Prostate gland (tissue), 2 donors: ENCODE measurements around the gene CHST5. TPM values are rescaled to one million over a fixed set of nuclear protein-coding genes. Genes with fewer than 3 reads are reported as not detected.
"Not testable (repeated sequence)": the region's sequence is repeated elsewhere in the genome, so short reads cannot be mapped to it uniquely, and the experiment has no call there.

Experiments used
- DNase-seq: peaks from one replicate; pipeline ENCODE4 v3.0.0-alpha.2; 2019; ENCODE audit warnings: low spot score
- H3K27ac ChIP-seq, 2 donors: fragments of 200-600 bp; sonication (generic); 2 replicates each; pipeline ENCODE4 v1.5.1; 2017 to 2019
- H3K27me3 ChIP-seq: fragments of 200-600 bp; sonication (generic); replicated peaks from 2 replicates; pipeline ENCODE4 v1.5.1; 2019; ENCODE audit not compliant: insufficient read depth
- H3K36me3 ChIP-seq, 2 donors: fragments of 200-600 bp; sonication (generic); 1 replicate in 1 of 2; 2 replicates in 1 of 2; pipeline versions ENCODE4 v1.5.1 to v1.8.1; 2017 to 2019
- H3K4me1 ChIP-seq: fragments of 200-600 bp; sonication (generic); replicated peaks from 2 replicates; pipeline ENCODE4 v1.5.1; 2019
- H3K4me3 ChIP-seq, 2 donors: fragments of 200-600 bp; sonication (generic); 2 replicates each; pipeline ENCODE4 v1.5.1; 2017 to 2019
- H3K9me3 ChIP-seq: fragments of 200-600 bp; sonication (generic); 2 replicates; pipeline ENCODE4 v1.5.1; 2017
- POLR2A ChIP-seq: fragments of 450-650 bp; IDR thresholded peaks from one replicate; pipeline ENCODE4 v1.6.1; 2016; ENCODE audit warnings: antibody characterized with exemption, mild to moderate bottlenecking
- POLR2AphosphoS5 ChIP-seq: sonication (generic); formaldehyde crosslinking; IDR thresholded peaks from one replicate; pipeline ENCODE4 v1.6.1; 2017; ENCODE audit warnings: antibody characterized with exemption
- WGBS: methylation state at CpG from one replicate; pipeline ENCODE4 v1.1.5; 2018; 5-methylcytosine and 5-hydroxymethylcytosine counted together
- intact Hi-C: fragments of 100-400 bp; cut with DNase I; formaldehyde crosslinking; loops from one replicate; pipeline ENCODE4 v1.14.2; 2022
- total RNA-seq, 2 donors: library from RNA; depleted of rRNA; stranded (reverse); fragments of >200 nt; gene quantifications; one replicate each; pipeline ENCODE4 v1.1.0, GENCODE V29; 2016
- TF ChIP-seq, protein P1 (sequence below), 4 experiments: fragments of 200-600 bp in 2 of 4; fragments of 450-650 bp in 2 of 4; sonication (generic) in 2 of 4; IDR thresholded peaks; 1 replicate in 3 of 4; 2 replicates in 1 of 4; pipeline ENCODE4 v1.5.1; 2016 to 2019; ENCODE audit warnings: antibody characterized with exemption in 4 of 4, mild to moderate bottlenecking in 2 of 4, moderate library complexity in 2 of 4

Gene CHST5
- total RNA-seq, 2 donors from 2014 or later: 0.23 TPM; not detected in 1

DNA sequence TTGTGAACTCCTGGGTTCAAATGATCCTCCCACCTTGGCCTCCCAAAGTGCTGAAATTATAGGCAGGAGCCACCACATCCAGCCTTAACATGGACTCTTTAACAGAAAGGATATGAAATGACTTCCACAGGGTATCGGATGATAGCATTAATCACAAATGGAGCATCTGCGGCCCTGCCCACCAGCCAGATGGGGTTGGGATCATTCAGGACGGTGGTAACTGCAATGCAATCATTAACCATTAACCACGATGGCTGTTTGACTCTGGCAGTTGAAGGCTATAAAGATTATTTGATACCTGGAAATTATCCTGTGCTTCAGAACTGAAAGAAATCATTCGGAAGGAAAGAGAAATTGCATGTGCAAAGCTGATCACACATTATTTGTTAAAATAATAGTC is 5.3 kb upstream of the CHST5 start:
- intact Hi-C loops: no loop called here
- WGBS: 60% methylated on average over 5 of the region's 5 CpGs
- no peak overlapping the region for H3K4me3 ChIP-seq

DNA sequence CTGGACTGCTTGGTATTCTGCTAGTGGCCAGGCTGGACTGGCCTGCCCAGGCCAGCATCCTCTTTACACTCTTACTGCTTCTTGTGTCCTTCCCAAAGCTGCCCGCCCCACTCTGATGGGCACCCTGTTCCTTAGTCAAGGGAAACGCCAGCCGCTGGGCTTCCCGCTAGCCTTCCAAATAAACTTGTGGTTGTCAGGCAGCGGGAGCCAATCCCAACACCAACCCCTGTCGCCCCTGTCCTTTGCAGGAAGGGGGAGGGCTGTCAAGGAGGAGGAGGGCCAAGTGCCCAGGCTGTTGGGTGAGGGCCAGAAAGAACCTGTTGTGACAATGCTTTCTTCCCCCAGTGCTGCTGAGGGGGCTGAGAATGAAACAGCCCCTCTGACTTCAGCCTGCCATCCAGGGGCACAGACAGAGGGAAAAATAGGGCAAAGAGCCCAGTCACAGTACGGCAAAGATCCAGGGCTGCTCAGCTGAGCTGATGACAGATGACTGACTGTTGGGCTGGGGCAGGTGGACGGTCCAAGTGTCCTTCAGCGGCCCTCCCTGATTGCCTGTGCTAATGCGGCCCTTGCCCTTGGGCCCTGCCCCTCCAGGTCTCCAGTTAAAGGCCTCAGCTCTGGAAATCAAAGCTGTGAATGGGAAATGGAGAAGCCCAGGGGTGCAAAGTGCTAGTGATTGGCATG is 3.1 kb upstream of the CHST5 start:
- H3K9me3 ChIP-seq, intact Hi-C loops, H3K27me3 ChIP-seq, H3K4me1 ChIP-seq, DNase-seq, H3K27ac ChIP-seq, H3K4me3 ChIP-seq, H3K36me3 ChIP-seq: not testable (repeated sequence)
- 39% methylated on average over 8 of the region's 10 CpGs for WGBS

More for the DNA sequence above, 5.3 kb upstream of the CHST5 start:
- H3K9me3 ChIP-seq: no peaks in the 10 kb centered on the region
- H3K4me1 ChIP-seq: no peaks in the 10 kb centered on the region
- no peak for TF ChIP-seq POLR2A
- no peak for TF ChIP-seq POLR2AphosphoS5
- TF ChIP-seq, protein P1, sequence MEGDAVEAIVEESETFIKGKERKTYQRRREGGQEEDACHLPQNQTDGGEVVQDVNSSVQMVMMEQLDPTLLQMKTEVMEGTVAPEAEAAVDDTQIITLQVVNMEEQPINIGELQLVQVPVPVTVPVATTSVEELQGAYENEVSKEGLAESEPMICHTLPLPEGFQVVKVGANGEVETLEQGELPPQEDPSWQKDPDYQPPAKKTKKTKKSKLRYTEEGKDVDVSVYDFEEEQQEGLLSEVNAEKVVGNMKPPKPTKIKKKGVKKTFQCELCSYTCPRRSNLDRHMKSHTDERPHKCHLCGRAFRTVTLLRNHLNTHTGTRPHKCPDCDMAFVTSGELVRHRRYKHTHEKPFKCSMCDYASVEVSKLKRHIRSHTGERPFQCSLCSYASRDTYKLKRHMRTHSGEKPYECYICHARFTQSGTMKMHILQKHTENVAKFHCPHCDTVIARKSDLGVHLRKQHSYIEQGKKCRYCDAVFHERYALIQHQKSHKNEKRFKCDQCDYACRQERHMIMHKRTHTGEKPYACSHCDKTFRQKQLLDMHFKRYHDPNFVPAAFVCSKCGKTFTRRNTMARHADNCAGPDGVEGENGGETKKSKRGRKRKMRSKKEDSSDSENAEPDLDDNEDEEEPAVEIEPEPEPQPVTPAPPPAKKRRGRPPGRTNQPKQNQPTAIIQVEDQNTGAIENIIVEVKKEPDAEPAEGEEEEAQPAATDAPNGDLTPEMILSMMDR (IDR thresholded peaks at IDR 0.05): no peak
- no peak overlapping the region for H3K27ac ChIP-seq
- no peaks in the 10 kb centered on the region for H3K36me3 ChIP-seq
- DNase-seq: no peak
- no peaks in the 10 kb centered on the region for H3K27me3 ChIP-seq

DNA sequence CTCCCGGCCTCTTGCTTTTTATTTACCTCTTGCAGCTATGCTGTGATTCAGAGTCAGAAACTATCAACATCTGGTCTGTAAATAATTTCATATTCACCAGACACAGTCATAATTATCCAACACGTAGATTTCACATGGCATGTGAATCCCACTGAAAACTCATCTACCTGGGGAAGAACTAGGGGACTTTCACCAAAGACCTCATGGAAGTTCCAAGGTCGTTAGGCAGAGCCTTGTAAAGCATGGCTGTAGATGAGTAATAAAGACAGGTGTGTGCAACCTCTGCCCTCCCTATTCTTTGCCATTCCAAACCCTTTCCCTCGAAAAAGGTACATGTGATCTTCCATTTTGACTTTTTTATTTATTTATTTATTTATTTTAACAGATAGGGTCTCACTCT is 1.9 kb upstream of the CHST5 start:
- intact Hi-C loops: no loop called here
- H3K36me3 ChIP-seq: no peaks in the 10 kb centered on the region
- no peak overlapping the region for H3K4me3 ChIP-seq
- no peaks in the 10 kb centered on the region for H3K4me1 ChIP-seq
- H3K27ac ChIP-seq: no peak overlapping the region
- TF ChIP-seq POLR2AphosphoS5 (no peak), POLR2A (no peak)
- TF ChIP-seq, protein P1 (IDR thresholded peaks at IDR 0.05): no peak
- no peaks in the 10 kb centered on the region for H3K27me3 ChIP-seq
- 93% methylated on average over 4 of the region's 4 CpGs for WGBS
- H3K9me3 ChIP-seq: no peaks in the 10 kb centered on the region
- no peak for DNase-seq

DNA sequence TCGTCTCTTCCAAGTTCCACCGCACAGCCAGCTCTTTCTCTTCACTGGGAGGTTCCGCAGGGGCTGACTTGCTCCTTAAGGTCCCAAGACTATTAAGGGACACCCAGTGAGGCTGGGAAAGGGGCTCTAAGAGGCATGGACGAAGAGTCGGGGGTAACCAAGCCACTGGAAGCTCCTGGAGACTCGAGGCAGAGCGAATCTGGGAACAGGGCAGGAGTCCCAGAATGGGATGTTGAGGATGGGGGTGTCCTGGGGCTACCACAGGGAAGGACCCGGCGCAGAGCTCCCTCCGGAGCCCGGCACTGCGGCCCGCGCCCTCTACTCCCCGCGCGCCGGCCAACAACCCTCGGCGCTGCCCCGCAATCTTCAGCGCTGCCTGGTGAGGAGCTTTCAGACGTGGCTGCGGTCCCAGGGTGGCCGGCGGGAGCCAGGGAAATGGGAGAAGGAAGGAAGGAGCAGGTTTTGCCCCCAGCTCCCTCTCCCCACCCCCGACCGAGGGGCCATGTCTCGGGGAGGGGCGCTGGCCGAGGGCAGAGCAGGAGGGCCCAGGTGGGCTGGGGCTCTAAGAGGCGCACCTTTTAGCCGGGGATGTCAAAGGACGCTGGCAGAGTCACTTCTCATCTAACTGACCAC is 581 bp downstream of the CHST5 start:
- no peaks in the 10 kb centered on the region for H3K9me3 ChIP-seq
- no peaks in the 10 kb centered on the region for H3K36me3 ChIP-seq
- no peak overlapping the region for H3K4me3 ChIP-seq
- intact Hi-C loops: no loop called here
- no peaks in the 10 kb centered on the region for H3K4me1 ChIP-seq
- no peak for DNase-seq
- TF ChIP-seq POLR2A (no peak), POLR2AphosphoS5 (no peak)
- TF ChIP-seq, protein P1 (IDR thresholded peaks at IDR 0.05): no peak
- H3K27ac ChIP-seq: no peak overlapping the region
- 73% methylated on average over 30 of the region's 34 CpGs for WGBS
- H3K27me3 ChIP-seq: no peaks in the 10 kb centered on the region

DNA sequence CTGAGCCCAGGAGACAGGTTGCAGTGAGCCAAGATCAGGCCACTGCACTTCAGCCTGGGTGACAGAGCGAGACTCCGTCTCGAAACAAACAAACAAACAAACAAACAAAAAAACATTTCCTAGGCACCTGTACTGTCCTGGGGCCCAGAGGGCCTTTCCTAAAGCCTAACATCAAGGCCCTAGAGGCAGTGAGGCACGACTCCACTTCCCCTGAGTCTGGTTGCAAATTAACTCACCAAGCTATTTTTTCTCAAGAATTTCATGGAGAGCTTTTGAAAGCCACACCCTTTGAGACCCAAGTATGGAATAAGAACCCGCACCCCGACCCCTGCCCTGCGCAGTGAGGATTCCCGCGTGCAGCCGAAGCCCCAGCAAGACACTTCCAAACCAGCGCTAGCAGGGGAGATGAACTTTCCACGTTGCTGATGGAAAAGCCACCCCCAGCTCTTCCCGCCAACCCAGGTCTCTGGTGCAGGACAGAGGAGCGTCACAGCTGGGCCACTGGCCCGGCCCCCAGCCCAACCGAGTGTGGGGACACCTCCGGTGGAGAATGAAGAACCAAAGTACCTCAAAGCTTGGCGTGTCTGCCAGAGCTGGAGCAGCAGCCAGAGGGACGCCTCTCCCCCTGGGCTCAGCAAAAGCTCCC is 1.2 kb downstream of the CHST5 start:
- Histone ChIP-seq H3K27ac (no peak overlapping the region), H3K4me3 (no peak overlapping the region), H3K4me1 (no peaks in the 10 kb centered on the region), H3K9me3 (no peaks in the 10 kb centered on the region), H3K36me3 (no peaks in the 10 kb centered on the region), H3K27me3 (no peaks in the 10 kb centered on the region)
- no peak for DNase-seq
- intact Hi-C loops: no loop called here
- TF ChIP-seq, protein P1 (IDR thresholded peaks at IDR 0.05): no peak
- TF ChIP-seq POLR2A (no peak), POLR2AphosphoS5 (no peak)
- 79% methylated on average over 19 of the region's 19 CpGs for WGBS
